ENCODE results near the gene PKN1. TPM values are rescaled to one million over a fixed set of nuclear protein-coding genes. Genes with fewer than 3 reads are reported as not detected.

The PKN1 gene
- total and polyA plus RNA-seq, 12 donors, result 85.2 to 176 (median 126) TPM

GRCh38 chr19:14472202-14472938 lies 39.3 kb downstream of the PKN1 start:
- ATAC-seq (peak; percentile 53 to 68 (median 65)), DNase-seq (peak; percentile 67 to 83)
- Histone ChIP-seq H3K36me3 (peaks cover 0 to 47% (median 34%) of the 10 kb centered on the region in 9 donors), H3K9me3 (no peaks in the 10 kb centered on the region), H3K4me1 (peaks cover 11 to 47% (median 31%) of the 10 kb centered on the region in 9 donors), H3K27ac (no peak overlapping the region), H3K4me3 (peak overlapping the region in 8 of 10 donors; percentile 5 to 39 (median 24)), H3K27me3 (peaks cover 4 to 39% (median 31%) of the 10 kb centered on the region in 7 donors)
- intact Hi-C loops (cut with DNase I), result loop anchor here in 5 of 10 donors (5.0 to 10.0 kb wide), 4 partner anchors 35 to 338 kb away; partner anchors contain the start of genes ASF1B (in 1 of the 5) and PKN1 (in 1 of the 5)
- 2% methylated on average over 66 of the region's 66 CpGs for WGBS, 2 donors
- peak; percentile 96 to 99 (median 98) for TF ChIP-seq CTCF (IDR thresholded peaks at IDR 0.05)

GRCh38 chr19:14473073-14473977 lies 40.2 kb downstream of the PKN1 start:
- H3K9me3 ChIP-seq, result no peaks in the 10 kb centered on the region
- peaks cover 11 to 56% (median 33%) of the 10 kb centered on the region in 9 donors for H3K4me1 ChIP-seq
- peaks cover 3 to 47% (median 32%) of the 10 kb centered on the region in 9 donors for H3K36me3 ChIP-seq
- intact Hi-C loops (cut with DNase I), result loop anchor here in 5 of 10 donors (5.0 to 10.0 kb wide), 4 partner anchors 36 to 339 kb away; partner anchors contain the start of genes ASF1B (in 1 of the 5) and PKN1 (in 1 of the 5)
- peaks cover 4 to 39% (median 31%) of the 10 kb centered on the region in 7 donors for H3K27me3 ChIP-seq
- peak overlapping the region in 7 of 10 donors; percentile 2 to 38 (median 13) for H3K4me3 ChIP-seq
- peak in 3 of 9 donors; percentile 5 to 28 (median 8) for TF ChIP-seq CTCF (IDR thresholded peaks at IDR 0.05)
- DNase-seq (no peak), ATAC-seq (peak in 1 of 8 donors; percentile 8)
- 4 to 5% methylated on average over 86 to 97 of the region's 97 CpGs for WGBS, 2 donors
- no peak overlapping the region for H3K27ac ChIP-seq

GRCh38 chr19:14473978-14474578 lies 41.0 kb downstream of the PKN1 start:
- DNase-seq (no peak), ATAC-seq (no peak)
- H3K27me3 ChIP-seq, result peaks cover 4 to 39% (median 31%) of the 10 kb centered on the region in 7 donors
- H3K4me3 ChIP-seq, result peak overlapping the region in 6 of 10 donors; percentile 5 to 38 (median 14)
- no peak for TF ChIP-seq CTCF (IDR thresholded peaks at IDR 0.05)
- peaks cover 0 to 47% (median 32%) of the 10 kb centered on the region in 9 donors for H3K36me3 ChIP-seq
- H3K9me3 ChIP-seq, result no peaks in the 10 kb centered on the region
- H3K4me1 ChIP-seq, result peaks cover 11 to 57% (median 33%) of the 10 kb centered on the region in 9 donors
- intact Hi-C loops (cut with DNase I), result loop anchor here in 5 of 10 donors (5.0 to 10.0 kb wide), 4 partner anchors 37 to 339 kb away; partner anchors contain the start of genes ASF1B (in 1 of the 5) and PKN1 (in 1 of the 5)
- WGBS, 2 donors, result 16 to 19% methylated on average over 43 to 53 of the region's 53 CpGs
- H3K27ac ChIP-seq, result no peak overlapping the region
